HG03575 (cell line): ENCODE results near the gene MAP3K6.
A peak's percentile ranks its signal among the peaks of the same experiment; 100 is the strongest.

Source experiments
- ATAC-seq: cut with Tn5 transposase; IDR thresholded peaks from one replicate; pipeline ENCODE4 v1.9.1; 2021; ENCODE audit not compliant: unreplicated experiment, insufficient number of reproducible peaks, low FRiP score; ENCODE audit errors: extremely low read depth

Gene MAP3K6

DNA sequence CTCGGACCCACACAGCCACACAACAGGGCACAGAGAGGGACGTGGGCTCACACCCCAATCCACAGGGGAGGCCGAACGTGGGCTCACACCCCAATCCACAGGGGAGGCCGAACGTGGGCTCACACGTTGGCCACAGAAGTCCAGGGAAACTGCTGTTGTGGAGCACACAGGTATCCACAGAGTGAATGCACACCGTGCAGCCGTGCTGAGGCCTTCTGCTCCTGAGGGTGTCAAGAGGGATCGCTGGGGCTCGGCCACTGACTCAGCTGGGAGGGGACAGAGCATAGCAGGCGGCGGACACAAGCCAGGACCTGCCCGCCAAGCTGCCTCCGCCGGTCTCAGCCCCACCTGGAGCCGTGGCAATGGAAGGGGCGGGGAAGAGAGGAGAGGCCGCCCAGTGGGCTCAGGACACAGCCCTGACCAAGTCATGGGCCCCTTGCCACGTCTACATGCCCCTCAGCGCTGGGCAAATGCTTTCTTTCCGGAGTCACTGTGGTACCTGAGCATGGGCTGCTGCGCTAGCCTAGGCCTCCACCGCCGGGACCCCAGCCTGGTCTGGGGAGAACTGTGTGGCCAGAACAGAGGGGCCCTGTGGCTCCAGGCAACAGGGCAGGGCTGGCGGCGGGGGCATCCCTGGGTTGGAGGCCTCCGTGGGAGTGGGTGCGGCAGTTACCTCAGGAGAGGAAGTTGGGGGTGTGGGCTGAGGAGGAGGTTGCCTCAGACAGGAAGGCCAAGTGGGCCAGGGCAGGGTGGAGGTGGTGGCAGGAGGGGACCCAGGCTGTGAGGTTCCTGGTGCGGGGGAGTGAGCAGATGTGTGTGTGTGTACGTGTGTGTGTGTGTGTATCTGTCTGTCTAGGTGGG lies 23.8 kb downstream of the MAP3K6 start:
- ATAC-seq, result no peak

DNA sequence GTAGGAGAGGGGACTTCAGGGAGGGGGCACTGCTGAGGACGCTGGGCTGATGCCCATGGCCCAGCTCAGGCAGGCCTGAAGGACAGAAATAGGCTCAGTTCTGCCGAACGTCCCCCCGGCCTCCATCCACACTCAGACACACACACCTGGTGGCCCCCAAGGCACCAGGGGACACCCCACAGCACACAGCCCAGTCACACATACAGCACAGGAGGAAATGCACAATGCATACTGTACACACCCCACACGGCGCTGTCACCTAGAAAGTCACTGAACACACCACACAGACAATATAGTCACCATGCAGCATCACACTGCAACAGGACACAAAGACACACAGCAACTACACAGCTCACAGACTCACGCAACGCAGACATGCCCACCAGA lies 24.4 kb downstream of the MAP3K6 start:
- no peak for ATAC-seq

GRCh38 chr1:27341525-27342252 lies 25.1 kb downstream of the MAP3K6 start, which contains the start of gene SYTL1:
SYTL1 (plus strand) TSS chr1:27342022; CDS start chr1:27345335, 3,313 bp downstream.
- no peak for ATAC-seq

DNA sequence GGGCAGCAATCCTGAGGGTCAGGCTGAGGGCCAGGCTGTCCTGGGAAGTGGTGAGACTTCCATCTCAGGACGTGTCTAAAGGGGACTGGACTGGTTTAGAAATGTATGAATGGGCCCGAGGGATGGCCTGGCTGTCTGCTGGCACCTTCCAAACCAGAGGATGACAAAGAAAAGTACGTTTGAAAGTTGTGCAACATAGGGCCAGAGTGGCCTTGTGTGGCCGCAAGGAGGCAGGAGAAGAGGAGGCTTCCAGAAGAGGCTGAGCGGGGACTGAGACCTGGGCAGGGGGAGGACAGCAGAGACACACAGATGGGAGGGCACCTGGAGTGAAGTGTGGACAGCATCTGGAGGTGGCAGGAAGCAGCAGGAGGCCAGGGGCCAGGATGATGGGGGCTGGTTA lies 27.5 kb downstream of the MAP3K6 start:
- no peak for ATAC-seq

DNA sequence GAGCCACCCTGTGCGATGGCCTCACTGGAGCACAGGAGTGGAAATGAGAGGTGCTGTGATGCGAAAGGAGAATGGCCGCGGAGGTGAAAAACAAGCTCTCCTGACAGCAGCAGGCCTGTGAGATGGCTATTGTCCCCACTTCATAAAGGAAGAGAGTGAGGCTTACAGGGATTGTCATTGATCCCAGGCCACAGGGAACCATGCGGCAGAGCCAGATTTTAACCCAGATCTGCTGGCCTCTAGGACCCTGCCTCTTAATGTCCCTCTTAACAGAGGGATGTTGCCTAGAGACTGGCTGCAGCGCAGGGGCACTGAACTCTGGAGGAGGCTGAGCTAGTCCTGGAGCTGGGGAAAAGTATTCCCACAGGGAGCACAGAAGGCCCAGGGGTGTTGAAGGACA lies 28.0 kb downstream of the MAP3K6 start:
- no peak for ATAC-seq

GRCh38 chr1:27336756-27337155 lies 30.0 kb downstream of the MAP3K6 start:
- no peak for ATAC-seq

DNA sequence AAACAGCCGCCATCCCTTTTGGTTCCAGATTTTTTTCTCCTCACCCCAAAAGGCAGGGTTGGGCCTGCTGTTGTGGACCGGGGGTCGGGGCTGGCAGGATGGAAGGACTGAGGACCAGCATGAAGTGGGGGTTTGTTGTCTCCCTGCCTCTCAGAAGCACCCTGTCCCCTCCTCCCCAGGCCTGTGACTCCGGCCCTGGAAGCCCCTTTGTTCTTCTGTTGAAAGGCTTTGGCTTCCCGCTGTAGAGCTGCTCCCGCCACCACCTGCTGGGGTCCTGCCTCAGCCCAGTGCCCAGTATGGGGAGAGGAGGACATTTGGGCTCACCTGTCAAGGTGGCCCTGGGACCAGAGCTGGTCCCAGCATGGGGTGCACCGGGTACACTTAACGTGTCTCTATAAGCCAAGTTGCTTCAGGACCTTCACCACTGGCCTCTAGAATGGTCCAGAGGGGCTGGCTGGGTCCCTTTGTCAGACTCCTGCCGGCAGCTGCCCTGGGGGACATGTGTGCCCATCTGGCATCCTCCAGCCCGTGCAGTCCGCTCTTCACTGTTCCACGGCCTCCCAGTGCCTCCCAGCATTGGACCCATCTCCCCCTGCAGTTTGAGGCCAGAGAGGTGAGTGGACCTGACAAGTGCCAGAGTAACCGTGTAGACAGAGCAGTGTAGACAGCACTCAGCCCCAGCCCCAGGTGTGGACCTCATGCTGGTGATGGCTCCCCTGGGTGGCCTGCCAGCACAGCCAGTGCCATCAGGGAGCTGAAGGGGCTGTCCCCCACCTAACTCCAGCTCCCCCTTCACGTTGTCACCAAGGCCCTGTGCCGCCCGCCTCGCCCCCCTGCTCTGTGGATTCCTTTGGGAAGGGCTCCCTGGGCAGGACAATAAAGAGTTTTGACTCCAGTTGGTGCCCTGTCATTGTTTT lies 31.0 kb downstream of the MAP3K6 start:
- ATAC-seq, result no peak

GRCh38 chr1:27333717-27334279 lies 33.0 kb downstream of the MAP3K6 start:
- no peak for ATAC-seq

DNA sequence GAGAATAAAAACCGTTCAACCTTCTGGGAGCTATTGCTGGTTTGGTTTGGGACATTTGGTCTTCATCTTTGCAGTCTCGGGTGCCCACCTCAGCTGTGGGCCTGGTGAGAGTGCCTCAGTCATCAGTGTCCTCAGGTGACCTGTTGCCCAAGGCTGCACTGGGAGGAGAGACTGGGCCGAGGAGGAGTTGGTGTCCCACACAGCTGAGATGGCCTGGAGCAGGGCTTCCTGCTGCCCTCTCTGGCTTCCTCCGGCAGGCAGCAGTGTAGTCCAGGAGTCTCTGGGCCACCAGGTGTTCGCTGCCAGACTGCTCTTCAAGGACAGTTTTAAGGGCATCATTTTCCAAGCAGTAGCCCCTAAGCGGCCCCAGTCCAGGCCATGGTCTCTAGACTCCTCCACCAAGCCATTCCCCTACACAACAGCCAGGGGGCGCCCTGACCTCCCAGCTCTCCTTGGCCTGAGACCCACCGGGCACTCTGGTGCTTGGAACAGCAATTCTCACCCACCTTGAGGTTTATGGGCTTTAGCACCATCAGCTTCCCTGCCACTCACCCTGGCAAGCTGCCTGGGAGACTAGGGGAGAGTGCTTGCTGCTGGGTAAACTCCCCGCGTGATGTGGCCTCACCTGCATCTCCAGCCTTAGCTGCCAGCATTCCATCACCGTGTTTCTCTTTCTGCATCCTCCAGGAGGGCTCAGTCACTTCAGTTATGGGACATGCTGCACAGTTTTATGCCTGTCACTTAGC lies 34.1 kb downstream of the MAP3K6 start:
- no peak for ATAC-seq

DNA sequence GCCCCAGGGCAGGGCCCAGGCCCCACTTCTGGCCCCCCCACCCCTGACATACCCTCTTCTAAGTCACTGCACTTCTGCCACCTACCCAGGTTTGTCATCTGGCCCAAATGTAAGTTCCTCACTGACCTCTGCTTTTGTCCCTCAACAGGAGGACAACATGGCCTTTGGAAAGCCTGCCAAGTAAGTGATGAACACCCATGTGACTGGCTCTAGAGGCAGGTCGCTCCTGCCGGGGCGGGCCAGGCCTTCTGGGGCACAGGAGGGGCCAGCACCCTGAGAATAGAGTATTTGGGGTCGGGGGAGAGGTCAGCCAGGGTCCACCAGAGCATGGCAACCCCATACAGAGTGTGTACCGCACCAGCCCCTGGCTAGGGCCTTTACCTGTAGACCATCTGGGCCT lies 34.8 kb downstream of the MAP3K6 start:
- no peak for ATAC-seq

DNA sequence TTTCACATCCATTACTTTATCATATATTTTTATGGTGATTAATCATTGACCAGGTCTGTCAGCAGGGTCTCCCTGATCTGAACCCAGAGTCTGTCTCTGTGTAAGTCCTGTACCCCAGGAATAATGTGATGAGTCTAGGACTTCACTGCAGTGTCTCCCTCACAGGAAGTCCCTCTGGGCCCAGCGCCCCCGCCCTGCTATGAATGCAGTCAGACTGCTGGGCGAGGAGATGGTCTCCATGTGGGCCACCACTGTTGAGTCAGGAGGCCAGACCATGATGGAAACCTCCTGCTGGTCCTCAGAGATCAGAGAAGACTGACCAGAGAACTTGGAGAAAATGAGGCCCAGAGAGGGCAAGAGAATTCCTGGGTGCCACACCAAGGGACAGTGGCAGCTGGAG lies 35.3 kb downstream of the MAP3K6 start:
- no peak for ATAC-seq

DNA sequence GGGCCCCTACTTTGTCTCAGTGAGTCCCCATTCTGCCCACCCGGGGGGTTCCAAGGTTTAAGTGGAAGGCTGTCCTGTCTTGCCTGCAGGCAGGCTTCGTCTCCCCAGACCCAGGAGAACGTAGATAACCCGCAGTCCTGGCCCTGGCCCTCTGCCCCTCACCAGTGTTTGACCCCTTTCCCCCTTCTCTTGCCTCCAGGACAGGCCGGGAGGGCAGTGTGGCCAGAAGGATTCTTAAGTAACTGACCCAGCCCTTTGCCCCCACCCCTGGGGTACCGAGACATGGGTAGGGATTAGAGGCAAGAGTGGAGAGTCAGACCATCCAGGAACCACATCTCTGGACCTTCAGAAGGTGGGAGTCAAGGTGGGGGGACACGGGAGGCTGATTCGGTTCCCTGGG lies 36.0 kb downstream of the MAP3K6 start:
- no peak for ATAC-seq

GRCh38 chr1:27327964-27328363 lies 38.8 kb downstream of the MAP3K6 start:
- ATAC-seq, result no peak

DNA sequence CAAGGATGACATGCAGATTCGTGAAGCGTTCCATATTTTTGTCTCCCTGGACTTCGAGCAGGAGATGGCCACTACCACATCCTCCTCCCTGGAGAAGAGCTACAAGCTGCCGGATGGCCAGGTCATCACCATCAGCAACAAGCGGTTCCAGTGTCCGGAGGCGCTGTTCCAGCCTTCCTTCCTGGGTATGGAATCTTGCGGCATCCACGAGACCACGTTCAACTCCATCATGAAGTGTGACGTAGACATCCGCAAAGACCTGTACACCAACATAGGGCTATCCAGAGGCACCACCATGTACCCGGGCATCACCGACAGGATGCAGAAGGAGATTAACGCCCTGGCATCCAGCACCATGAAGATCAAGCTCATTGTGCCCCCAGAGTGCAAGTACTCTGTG lies 41.5 kb downstream of the MAP3K6 start:
- ATAC-seq, result no peak

- no peak for ATAC-seq
These were observed 44.1 kb downstream of the MAP3K6 start for GRCh38 chr1:27322569-27323240.

DNA sequence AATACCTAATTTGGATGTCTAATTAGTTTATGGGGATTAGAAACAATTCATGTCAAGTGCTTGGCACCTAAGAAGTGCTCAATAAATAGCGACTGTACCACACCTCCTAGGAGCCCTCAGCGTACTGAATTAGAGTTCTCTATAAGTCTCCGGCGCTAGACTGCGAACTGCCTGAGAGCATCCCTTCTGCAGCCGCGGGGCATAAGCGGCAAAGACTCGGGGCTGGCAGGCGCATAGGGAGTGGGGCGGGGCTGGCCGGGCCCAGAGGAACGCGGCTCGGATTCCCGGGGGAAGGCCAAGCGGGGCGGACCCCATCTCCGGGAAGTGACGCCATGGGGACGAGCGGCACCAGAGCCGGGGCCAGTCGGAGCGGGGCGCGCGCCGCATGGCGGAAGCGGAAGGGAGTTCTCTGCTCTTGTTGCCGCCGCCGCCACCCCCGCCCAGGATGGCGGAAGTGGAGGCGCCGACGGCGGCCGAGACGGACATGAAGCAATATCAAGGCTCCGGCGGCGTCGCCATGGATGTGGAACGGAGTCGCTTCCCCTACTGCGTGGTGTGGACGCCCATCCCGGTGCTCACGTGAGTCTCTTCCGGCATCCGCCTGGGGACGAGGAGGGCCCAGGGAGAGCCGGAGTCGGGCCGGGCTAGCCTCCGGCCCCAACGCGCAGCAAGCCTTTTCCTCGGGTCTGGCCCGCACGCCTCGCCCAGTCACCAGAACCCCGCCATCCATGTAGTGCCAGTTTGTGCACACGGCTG lies 44.8 kb downstream of the MAP3K6 start, which contains the start of gene TMEM222:
TMEM222 (plus strand) TSS at position 351 of the 756 bp plus-strand sequence; CDS start at position 386, 35 bp downstream.
- ATAC-seq, result peak; percentile 41

DNA sequence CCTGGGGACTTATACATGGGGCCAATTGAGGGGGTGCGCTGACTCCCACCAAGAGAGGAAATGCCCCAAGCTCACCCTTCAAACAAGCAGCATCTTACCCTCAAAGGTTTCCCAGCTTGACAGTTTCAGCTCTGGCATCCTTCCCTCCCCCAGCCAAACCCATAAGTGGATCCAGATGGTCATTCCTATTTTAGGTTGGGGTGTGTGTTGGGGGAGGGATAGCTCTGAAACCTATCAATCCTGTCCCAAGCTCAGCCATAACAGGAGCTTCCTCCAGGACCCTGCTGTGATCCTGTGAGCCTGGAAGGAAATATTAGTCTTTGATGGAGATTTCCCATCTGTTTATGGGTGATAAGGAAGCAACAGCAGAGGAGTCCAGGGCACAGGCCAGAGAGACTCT lies 48.2 kb downstream of the MAP3K6 start:
- ATAC-seq, result no peak
